NT2/D1 (cell line): ENCODE results near the gene NEDD9.

Experiments
- SUZ12 ChIP-seq: IDR thresholded peaks from 2 replicates; pipeline ENCODE4 v1.6.1; 2011; ENCODE audit not compliant: insufficient read length, insufficient read depth; ENCODE audit errors: extremely low read depth
- ZNF274 ChIP-seq: IDR thresholded peaks from 2 replicates; pipeline ENCODE4 v1.6.1; 2011; ENCODE audit warnings: mild to moderate bottlenecking, low read depth, low read length

- TF ChIP-seq SUZ12 (no peak), ZNF274 (no peak)
Observed at GRCh38 chr6:11201772-11202512, 30.5 kb downstream of the NEDD9 start.
